HepG2 (cell line): ENCODE results near the gene PRSS2.

ENCODE experiments used
- BHLHE40 ChIP-seq: IDR thresholded peaks from 2 replicates; pipeline ENCODE4 v1.6.1; 2011; ENCODE audit warnings: low read length, improper control_type of control experiment
- CTCF ChIP-seq: sonication (generic); formaldehyde crosslinking; IDR thresholded peaks from 2 replicates; pipeline ENCODE4 v1.5.0; 2020; ENCODE audit warnings: mild to moderate bottlenecking, missing genetic modification reagents, moderate library complexity
- FOXA3 ChIP-seq: IDR thresholded peaks from 2 replicates; pipeline ENCODE4 v1.6.1; 2016; ENCODE audit warnings: missing genetic modification reagents, missing compliant biosample characterization
- FOXK2 ChIP-seq: fragments of 450-650 bp; IDR thresholded peaks from 2 replicates; pipeline ENCODE4 v1.6.1; 2016
- JUNB ChIP-seq: sonication (generic); formaldehyde crosslinking; IDR thresholded peaks from 2 replicates; pipeline ENCODE4 v1.8.0; 2022; ENCODE audit warnings: missing genetic modification reagents, mild to moderate bottlenecking, borderline replicate concordance
- KLF9 ChIP-seq: IDR thresholded peaks from 2 replicates; pipeline ENCODE4 v1.6.1; 2016; ENCODE audit warnings: low read depth
- MEIS1 ChIP-seq: sonication (generic); formaldehyde crosslinking; IDR thresholded peaks from 2 replicates; pipeline ENCODE4 v1.9.0; 2021; ENCODE audit warnings: mild to moderate bottlenecking, missing genetic modification reagents, moderate library complexity, borderline replicate concordance
- NFE2L2 ChIP-seq: fragments of 150-350 bp; IDR thresholded peaks from 2 replicates; pipeline ENCODE4 v1.6.1; 2014; ENCODE audit warnings: low read length
- POLR2A ChIP-seq, 2 experiments: IDR thresholded peaks; 2 replicates each; pipeline ENCODE4 v1.6.1; 2011; ENCODE audit warnings: low read depth in 2 of 2, low read length in 2 of 2, mild to moderate bottlenecking in 1 of 2, moderate library complexity in 1 of 2; ENCODE audit not compliant: insufficient read depth in 1 of 2
- POLR2AphosphoS5 ChIP-seq: IDR thresholded peaks from 2 replicates; pipeline ENCODE4 v1.6.1; 2012; ENCODE audit warnings: low read depth, low read length
- TARDBP ChIP-seq: sonication (generic); formaldehyde crosslinking; IDR thresholded peaks from 2 replicates; pipeline ENCODE4 v1.8.0; 2022; ENCODE audit warnings: mild to moderate bottlenecking, missing genetic modification reagents
- TCF7 ChIP-seq: sonication (generic); IDR thresholded peaks from 2 replicates; pipeline ENCODE4 v1.6.1; 2016; ENCODE audit warnings: antibody characterized with exemption, low read depth
- ZNF121 ChIP-seq: sonication (generic); formaldehyde crosslinking; IDR thresholded peaks from 2 replicates; pipeline ENCODE4 v1.5.0; 2020; ENCODE audit warnings: mild to moderate bottlenecking, missing genetic modification reagents
- ZNF720 ChIP-seq: sonication (generic); formaldehyde crosslinking; IDR thresholded peaks from 2 replicates; pipeline ENCODE4 v1.4.0; 2020; ENCODE audit warnings: missing genetic modification reagents

- TF ChIP-seq POLR2AphosphoS5 (no peak), JUNB (no peak), FOXA3 (CRISPR knock-in tag) (no peak), KLF9 (CRISPR knock-in tag) (no peak), NFE2L2 (no peak), ZNF121 (CRISPR knock-in tag) (no peak), CTCF (no peak), TCF7 (no peak), FOXK2 (no peak), POLR2A (IDR thresholded peaks at IDR 0.05; ENCODE audit: insufficient read depth in 1 of 2, low read depth in 2 of 2, low read length in 2 of 2) (no peak), BHLHE40 (no peak), ZNF720 (no peak), TARDBP (no peak), MEIS1 (CRISPR knock-in tag) (no peak)
Measured at GRCh38 chr7:142749218-142749993, 21.4 kb upstream of the PRSS2 start, which contains the start of gene PRSS1.
